Neuronal stem cell (in vitro differentiated cells): ENCODE measurements around the gene FAU.
A peak's percentile ranks its signal among the peaks of the same experiment; 100 is the strongest.

Experiments used
- DNase-seq: peaks from one replicate; pipeline ENCODE4 v3.0.0-alpha.2; 2013; ENCODE audit warnings: low spot score
- H2AFZ ChIP-seq: one replicate; pipeline ENCODE4 v1.6.1; 2013; ENCODE audit warnings: mild to moderate bottlenecking, low read length, inconsistent platforms
- H2AK5ac ChIP-seq: 2 replicates; pipeline ENCODE4 v1.6.1; 2013; ENCODE audit warnings: low read depth, mild to moderate bottlenecking, inconsistent platforms, low read length, moderate library complexity, mixed read lengths
- H2BK120ac ChIP-seq: 2 replicates; pipeline ENCODE4 v1.6.1; 2013; ENCODE audit warnings: low read depth, mild to moderate bottlenecking, inconsistent platforms, low read length, moderate library complexity, mixed read lengths
- H2BK12ac ChIP-seq: one replicate; pipeline ENCODE4 v1.6.1; 2013; ENCODE audit warnings: low read length, inconsistent platforms
- H2BK15ac ChIP-seq: 2 replicates; pipeline ENCODE4 v1.6.1; 2013; ENCODE audit warnings: mild to moderate bottlenecking, low read length, inconsistent platforms, mixed read lengths
- H2BK5ac ChIP-seq: one replicate; pipeline ENCODE4 v1.6.1; 2013; ENCODE audit warnings: inconsistent platforms, mild to moderate bottlenecking, low read length, moderate library complexity
- H3K14ac ChIP-seq: one replicate; pipeline ENCODE4 v1.6.1; 2013; ENCODE audit warnings: low read length, inconsistent platforms
- H3K18ac ChIP-seq: 2 replicates; pipeline ENCODE4 v1.6.1; 2013; ENCODE audit warnings: low read length, inconsistent platforms
- H3K23ac ChIP-seq: 2 replicates; pipeline ENCODE4 v1.6.1; 2013; ENCODE audit warnings: low read depth, mild to moderate bottlenecking, mixed read lengths, low read length, inconsistent platforms; ENCODE audit not compliant: poor library complexity
- H3K27ac ChIP-seq: replicated peaks from 3 replicates; pipeline ENCODE4 v1.5.1; 2013; ENCODE audit warnings: low read length, inconsistent platforms
- H3K27me3 ChIP-seq, 3 experiments: 2 replicates each; pipeline ENCODE4 v1.6.1; 2013; ENCODE audit warnings: low read length in 3 of 3, mild to moderate bottlenecking in 2 of 3, inconsistent platforms in 1 of 3, low read depth in 1 of 3, mixed read lengths in 1 of 3, moderate library complexity in 1 of 3; ENCODE audit not compliant: control insufficient read depth in 3 of 3, insufficient read depth in 3 of 3
- H3K36me3 ChIP-seq, 2 donors: replicated peaks in 1 of 2; 2 replicates each; pipeline ENCODE4 v1.6.1; 2013; ENCODE audit warnings: low read length in 2 of 2; ENCODE audit not compliant: control insufficient read depth in 2 of 2, insufficient read depth in 2 of 2
- H3K4ac ChIP-seq: 2 replicates; pipeline ENCODE4 v1.6.1; 2013; ENCODE audit warnings: inconsistent platforms, mild to moderate bottlenecking, low read length, moderate library complexity
- H3K4me1 ChIP-seq, 2 donors: 1 replicate in 1 of 2; 2 replicates in 1 of 2; pipeline ENCODE4 v1.6.1; 2013; ENCODE audit warnings: low read length in 2 of 2, low read depth in 1 of 2; ENCODE audit not compliant: control insufficient read depth in 2 of 2, insufficient read depth in 1 of 2
- H3K4me2 ChIP-seq: one replicate; pipeline ENCODE4 v1.6.1; 2013; ENCODE audit warnings: mild to moderate bottlenecking, low read length, inconsistent platforms; ENCODE audit not compliant: insufficient read depth, poor library complexity, severe bottlenecking
- H3K4me3 ChIP-seq, 2 donors: 2 replicates each; pipeline ENCODE4 v1.5.1; 2013; ENCODE audit warnings: low read length in 2 of 2, mild to moderate bottlenecking in 2 of 2, inconsistent platforms in 1 of 2, moderate library complexity in 1 of 2
- H3K79me1 ChIP-seq: one replicate; pipeline ENCODE4 v1.6.1; 2013; ENCODE audit warnings: low read depth, mild to moderate bottlenecking, inconsistent platforms, low read length, moderate library complexity
- H3K9ac ChIP-seq: one replicate; pipeline ENCODE4 v1.6.1; 2013; ENCODE audit warnings: mild to moderate bottlenecking, low read depth, low read length, inconsistent platforms; ENCODE audit not compliant: poor library complexity
- H3K9me3 ChIP-seq, 2 donors: replicated peaks in 1 of 2; 2 replicates each; pipeline versions ENCODE3 to v1.6.1; 2013; ENCODE audit warnings: low read length in 2 of 2, mild to moderate bottlenecking in 2 of 2, inconsistent platforms in 1 of 2, low read depth in 1 of 2, mixed read lengths in 1 of 2, moderate library complexity in 1 of 2; ENCODE audit not compliant: control insufficient read depth in 2 of 2, insufficient read depth in 1 of 2
- H4K8ac ChIP-seq: one replicate; pipeline ENCODE4 v1.6.1; 2013; ENCODE audit warnings: low read depth, mild to moderate bottlenecking, inconsistent platforms, low read length, moderate library complexity
- H4K91ac ChIP-seq: one replicate; pipeline ENCODE4 v1.6.1; 2013; ENCODE audit warnings: low read length, low read depth, mild to moderate bottlenecking, inconsistent platforms; ENCODE audit not compliant: poor library complexity
- WGBS, 2 donors: extraction: QIAGEN DNeasy Blood & Tissue Kit; methylation state at CpG; one replicate each; pipeline ENCODE4 v1.1.7; 2013; ENCODE audit warnings: missing lambda C conversion rate in 2 of 2, mixed read lengths in 1 of 2; ENCODE audit not compliant: insufficient read length in 2 of 2, insufficient replicate concordance in 1 of 2; ENCODE audit errors: extremely low coverage in 2 of 2; 5-methylcytosine and 5-hydroxymethylcytosine counted together

Gene FAU

DNA sequence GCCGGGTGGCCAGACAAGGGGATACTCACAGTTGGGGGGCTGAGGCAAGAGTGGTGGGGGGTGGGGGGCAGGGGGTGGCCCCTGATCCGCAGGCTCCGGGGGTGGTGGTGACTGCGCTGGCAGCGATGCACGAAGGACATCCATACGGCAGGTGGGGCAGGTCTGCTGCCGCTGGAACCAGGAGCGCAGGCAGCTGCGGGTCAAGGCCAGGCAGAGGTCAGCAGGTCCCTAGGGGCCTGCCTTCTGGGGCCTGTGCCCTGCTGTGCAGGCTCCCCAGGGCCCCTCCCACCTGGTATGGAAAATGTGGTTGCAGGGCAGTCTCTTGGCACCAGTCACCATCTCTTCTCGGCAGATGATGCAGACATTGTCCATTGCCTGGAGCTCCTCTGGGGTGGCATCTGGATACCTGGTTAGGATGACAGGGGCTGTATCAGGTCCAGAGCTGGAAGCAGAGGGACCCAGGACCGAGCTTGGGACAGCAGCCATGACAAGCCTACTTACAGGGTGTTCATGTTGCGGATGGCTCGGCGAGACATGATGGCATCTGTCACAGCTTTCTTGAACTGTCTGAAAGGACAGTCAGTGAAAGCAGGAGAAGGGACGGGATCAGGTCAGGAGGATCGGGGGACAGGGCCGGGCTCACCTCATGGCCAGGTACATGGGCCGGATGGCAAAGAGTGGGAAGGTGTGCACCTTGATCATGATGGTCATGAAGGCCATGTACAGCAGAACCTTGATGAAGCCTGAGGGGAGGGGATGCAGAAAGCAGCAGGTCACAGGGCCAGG, 8.9 kb upstream of the FAU start:
- no peak overlapping the region for H2BK5ac ChIP-seq
- no peak overlapping the region for H4K91ac ChIP-seq
- no peak overlapping the region for H3K23ac ChIP-seq
- no peak overlapping the region for H3K9ac ChIP-seq
- no peak overlapping the region for H3K18ac ChIP-seq
- no peak overlapping the region for H4K8ac ChIP-seq
- H3K14ac ChIP-seq: no peak overlapping the region
- no peak overlapping the region for H3K4ac ChIP-seq
- peaks cover 9 to 12% of the 10 kb centered on the region in 2 donors for H3K4me1 ChIP-seq
- H3K27me3 ChIP-seq: no peaks in the 10 kb centered on the region
- no peak overlapping the region for H3K4me2 ChIP-seq
- no peak overlapping the region for H2BK15ac ChIP-seq
- no peak overlapping the region for H3K27ac ChIP-seq
- peaks cover 18% of the 10 kb centered on the region for H3K79me1 ChIP-seq
- no peak overlapping the region for H2BK120ac ChIP-seq
- H3K9me3 ChIP-seq: no peaks in the 10 kb centered on the region
- no peak overlapping the region for H2AK5ac ChIP-seq
- no peak overlapping the region for H2AFZ ChIP-seq
- H3K4me3 ChIP-seq: no peak overlapping the region
- H2BK12ac ChIP-seq: no peak overlapping the region
- DNase-seq: no peak
- no CpG with 5 or more reads among the region's 19 CpGs for WGBS, 2 donors
- H3K36me3 ChIP-seq: peaks cover 60 to 68% of the 10 kb centered on the region in 2 donors

DNA sequence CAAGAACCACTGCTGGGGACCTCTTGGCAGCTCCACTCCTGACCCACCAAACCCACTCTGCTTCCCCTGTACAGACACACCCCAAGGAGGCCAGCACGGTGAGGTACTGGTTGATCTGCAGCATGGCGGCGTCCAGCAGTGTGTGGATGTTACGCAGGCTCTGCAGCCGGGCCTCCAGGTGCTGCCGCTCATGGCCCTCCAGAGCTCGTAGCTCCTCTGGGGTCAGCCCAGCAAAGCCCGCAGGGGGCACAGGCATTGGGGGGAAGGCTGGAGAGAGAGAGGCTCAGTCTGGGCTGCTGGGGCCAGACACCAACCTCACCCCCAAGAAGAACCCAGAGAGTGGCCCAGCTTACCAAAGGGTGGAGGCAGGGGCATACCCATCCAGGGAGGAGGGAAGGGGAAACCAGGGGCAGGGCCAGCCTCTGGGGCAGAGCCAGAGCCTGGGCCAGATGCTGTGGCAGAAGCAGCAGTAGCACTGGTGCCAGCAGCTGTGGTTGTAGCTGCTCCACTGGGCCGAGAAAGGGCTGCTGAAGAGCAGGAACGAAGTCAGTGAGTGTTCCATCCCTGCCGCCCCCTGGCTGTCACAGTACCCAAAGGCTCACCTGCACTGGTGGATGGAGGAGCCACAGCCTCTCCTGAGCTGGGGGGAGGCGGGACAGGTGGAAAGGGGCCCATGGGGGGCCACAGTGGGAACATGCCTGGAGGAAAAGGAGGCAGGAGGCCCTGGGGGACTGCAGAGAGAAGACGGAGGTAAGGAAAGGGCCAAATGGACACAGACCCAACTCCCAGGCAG, 7.9 kb upstream of the FAU start:
- WGBS, 2 donors: no CpG with 5 or more reads among the region's 13 CpGs
- peak overlapping the region; percentile 77 for H4K8ac ChIP-seq
- H3K23ac ChIP-seq: peak overlapping the region; percentile 47
- no peak overlapping the region for H3K4ac ChIP-seq
- no peak for DNase-seq
- H3K14ac ChIP-seq: no peak overlapping the region
- no peak overlapping the region for H2AFZ ChIP-seq
- no peaks in the 10 kb centered on the region for H3K27me3 ChIP-seq
- no peak overlapping the region for H3K4me3 ChIP-seq
- H3K18ac ChIP-seq: peak overlapping the region; percentile 39
- H2BK15ac ChIP-seq: no peak overlapping the region
- H4K91ac ChIP-seq: no peak overlapping the region
- H2BK5ac ChIP-seq: no peak overlapping the region
- no peaks in the 10 kb centered on the region for H3K9me3 ChIP-seq
- peaks cover 18% of the 10 kb centered on the region for H3K79me1 ChIP-seq
- H2BK12ac ChIP-seq: no peak overlapping the region
- H3K9ac ChIP-seq: no peak overlapping the region
- no peak overlapping the region for H2AK5ac ChIP-seq
- H2BK120ac ChIP-seq: no peak overlapping the region
- peaks cover 69 to 78% of the 10 kb centered on the region in 2 donors for H3K36me3 ChIP-seq
- no peak overlapping the region for H3K4me2 ChIP-seq
- H3K27ac ChIP-seq: no peak overlapping the region
- peaks cover 6 to 9% of the 10 kb centered on the region in 2 donors for H3K4me1 ChIP-seq

DNA sequence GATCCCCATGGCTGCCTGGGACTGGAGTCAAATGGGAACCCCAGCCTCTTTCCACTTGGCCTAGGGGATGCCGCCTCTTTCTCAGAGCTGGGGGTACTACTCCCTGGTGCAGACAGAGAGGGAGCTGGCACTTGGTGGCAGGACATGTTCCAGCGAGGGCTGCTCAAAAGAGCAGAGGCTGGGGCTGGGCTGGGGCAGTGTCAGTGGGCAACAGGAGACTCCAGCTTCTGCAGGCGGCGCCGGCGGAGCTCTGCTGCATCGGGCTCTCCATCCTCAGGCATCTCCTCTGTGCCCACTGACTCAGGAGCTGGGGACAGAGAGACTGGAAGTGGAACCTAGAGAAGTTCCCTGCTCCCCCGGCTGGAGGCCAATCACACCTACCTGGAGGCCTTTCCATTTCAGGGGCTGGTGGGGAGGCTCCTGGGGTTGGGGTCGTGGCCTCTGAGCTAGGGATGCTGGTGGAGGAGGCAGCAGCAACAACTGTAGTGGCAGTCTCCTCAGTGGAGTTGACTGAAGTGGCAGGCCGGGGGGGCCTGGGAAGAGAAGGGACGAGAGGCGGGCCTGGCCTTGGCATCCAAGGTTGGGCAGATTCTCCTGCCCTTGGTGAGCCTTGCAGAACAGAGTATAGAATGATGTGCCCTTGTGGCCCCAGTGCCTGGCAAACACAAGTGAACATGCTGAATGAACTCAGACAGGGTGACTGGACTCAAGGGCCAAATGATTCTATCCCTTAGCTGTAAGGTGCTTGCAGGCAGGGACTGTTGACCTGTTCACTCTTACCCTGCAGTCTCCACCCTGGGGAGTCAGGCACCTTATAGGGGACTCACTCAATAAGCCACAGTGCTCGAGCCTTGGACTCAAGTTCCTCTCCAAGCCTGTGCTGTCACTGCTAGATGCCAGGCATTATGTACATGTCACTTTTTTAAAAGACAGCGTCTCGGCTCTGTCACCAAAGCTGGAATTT, 6.5 kb upstream of the FAU start:
- Histone ChIP-seq H2AK5ac (no peak overlapping the region), H3K79me1 (peaks cover 14% of the 10 kb centered on the region), H3K4me1 (peaks cover 5 to 6% of the 10 kb centered on the region in 2 donors), H2BK12ac (no peak overlapping the region), H4K8ac (no peak overlapping the region), H2BK5ac (no peak overlapping the region), H3K9me3 (no peaks in the 10 kb centered on the region), H3K14ac (no peak overlapping the region), H4K91ac (no peak overlapping the region), H3K23ac (no peak overlapping the region), H3K4me2 (no peak overlapping the region), H3K4ac (no peak overlapping the region), H3K36me3 (peaks cover 71 to 91% of the 10 kb centered on the region in 2 donors), H2BK120ac (no peak overlapping the region), H3K27ac (no peak overlapping the region), H3K27me3 (no peaks in the 10 kb centered on the region), H2AFZ (no peak overlapping the region), H3K4me3 (no peak overlapping the region), H3K9ac (no peak overlapping the region), H2BK15ac (no peak overlapping the region), H3K18ac (no peak overlapping the region)
- DNase-seq: no peak
- WGBS, 2 donors: no CpG with 5 or more reads among the region's 15 CpGs
